Right atrium auricular region (tissue), 2 donors: Measurements from ENCODE around the gene CELA3A. TPM values are rescaled to one million over a fixed set of nuclear protein-coding genes. Genes with fewer than 3 reads are reported as not detected.

Source experiments
- DNase-seq: peaks from one replicate; pipeline ENCODE4 v3.0.0-alpha.2; 2019; ENCODE audit warnings: low spot score
- H3K27ac ChIP-seq, 2 donors: fragments of 200-600 bp; sonication (generic); 1 replicate in 1 of 2; 2 replicates in 1 of 2; pipeline ENCODE4 v1.5.1; 2016 to 2019
- H3K27me3 ChIP-seq, 2 donors: fragments of 200-600 bp; sonication (generic); one replicate each; pipeline versions ENCODE4 v1.5.1 to v1.6.0; 2017 to 2019
- H3K36me3 ChIP-seq: fragments of 200-600 bp; sonication (generic); one replicate; pipeline ENCODE4 v1.5.1; 2016
- H3K4me1 ChIP-seq, 2 donors: fragments of 200-600 bp; sonication (generic); one replicate each; pipeline versions ENCODE4 v1.5.1 to v1.6.0; 2017 to 2019
- H3K4me3 ChIP-seq, 2 donors: fragments of 200-600 bp; sonication (generic); 1 replicate in 1 of 2; 2 replicates in 1 of 2; pipeline ENCODE4 v1.5.1; 2017 to 2019; ENCODE audit warnings: mild to moderate bottlenecking in 1 of 2, moderate library complexity in 1 of 2
- H3K9me3 ChIP-seq, 2 donors: fragments of 200-600 bp; sonication (generic); one replicate each; pipeline ENCODE4 v1.5.1; 2019
- CTCF ChIP-seq, 2 donors: fragments of 200-600 bp; sonication (generic); IDR thresholded peaks; one replicate each; pipeline ENCODE4 v1.5.1; 2019; ENCODE audit warnings: antibody characterized with exemption in 2 of 2
- total RNA-seq, 2 donors: library from RNA; depleted of rRNA; stranded (reverse); fragments of >200 nt; gene quantifications; one replicate each; pipeline ENCODE4 v1.1.0, GENCODE V29; 2016

Gene CELA3A
- total RNA-seq, 2 donors from 2014 or later: not detected

- DNase-seq: peak; percentile 63
- H3K4me1 ChIP-seq: peaks cover 0 to 50% of the 10 kb centered on the region in 2 donors
- TF ChIP-seq CTCF (IDR thresholded peaks at IDR 0.05): no peak
- peak overlapping the region; percentile 80 to 94 for H3K4me3 ChIP-seq
- peak overlapping the region; percentile 98 to 99 for H3K27ac ChIP-seq
- H3K27me3 ChIP-seq: no peaks in the 10 kb centered on the region
- H3K9me3 ChIP-seq: no peaks in the 10 kb centered on the region
- H3K36me3 ChIP-seq: no peaks in the 10 kb centered on the region
Observed at GRCh38 chr1:22053017-22053860, 51.8 kb downstream of the CELA3A start.

GRCh38 chr1:22053861-22054770 is 52.7 kb downstream of the CELA3A start:
- Histone ChIP-seq H3K36me3 (no peaks in the 10 kb centered on the region), H3K4me3 (peak overlapping the region; percentile 80 to 94), H3K27ac (peak overlapping the region; percentile 98 to 99), H3K9me3 (no peaks in the 10 kb centered on the region), H3K4me1 (peaks cover 0 to 51% of the 10 kb centered on the region in 2 donors), H3K27me3 (no peaks in the 10 kb centered on the region)
- no peak for DNase-seq
- TF ChIP-seq CTCF (IDR thresholded peaks at IDR 0.05): no peak

GRCh38 chr1:22055463-22055862 is 54.0 kb downstream of the CELA3A start:
- no peak for DNase-seq
- no peak for TF ChIP-seq CTCF (IDR thresholded peaks at IDR 0.05)
- no peaks in the 10 kb centered on the region for H3K9me3 ChIP-seq
- H3K36me3 ChIP-seq: no peaks in the 10 kb centered on the region
- H3K27me3 ChIP-seq: no peaks in the 10 kb centered on the region
- H3K27ac ChIP-seq: peak overlapping the region in 1 of 2 donors; percentile 6
- peaks cover 0 to 59% of the 10 kb centered on the region in 2 donors for H3K4me1 ChIP-seq
- no peak overlapping the region for H3K4me3 ChIP-seq

GRCh38 chr1:22056043-22056442 is 54.6 kb downstream of the CELA3A start:
- H3K4me1 ChIP-seq: peaks cover 0 to 64% of the 10 kb centered on the region in 2 donors
- peak overlapping the region in 1 of 2 donors; percentile 6 for H3K27ac ChIP-seq
- H3K9me3 ChIP-seq: no peaks in the 10 kb centered on the region
- H3K27me3 ChIP-seq: no peaks in the 10 kb centered on the region
- no peaks in the 10 kb centered on the region for H3K36me3 ChIP-seq
- H3K4me3 ChIP-seq: no peak overlapping the region
- no peak for DNase-seq
- TF ChIP-seq CTCF (IDR thresholded peaks at IDR 0.05): no peak

GRCh38 chr1:22056936-22057335 is 55.5 kb downstream of the CELA3A start:
- no peak overlapping the region for H3K27ac ChIP-seq
- H3K4me3 ChIP-seq: no peak overlapping the region
- H3K9me3 ChIP-seq: no peaks in the 10 kb centered on the region
- no peaks in the 10 kb centered on the region for H3K27me3 ChIP-seq
- no peaks in the 10 kb centered on the region for H3K36me3 ChIP-seq
- DNase-seq: no peak
- H3K4me1 ChIP-seq: peaks cover 0 to 73% of the 10 kb centered on the region in 2 donors
- TF ChIP-seq CTCF (IDR thresholded peaks at IDR 0.05): no peak
